GM08714 (cell line): Measurements from ENCODE around the gene TRMT10A.

ENCODE experiments used
- H3K4me3 ChIP-seq: fragments of 200-500 bp; sonication (Bioruptor generic); 2 replicates; pipeline ENCODE4 v1.5.1; 2014; ENCODE audit warnings: mild to moderate bottlenecking, low read length, inconsistent platforms
- ZNF274 ChIP-seq: IDR thresholded peaks from 2 replicates; pipeline ENCODE4 v1.6.1; 2012; ENCODE audit warnings: mild to moderate bottlenecking, low read depth, low read length

The TRMT10A gene

DNA sequence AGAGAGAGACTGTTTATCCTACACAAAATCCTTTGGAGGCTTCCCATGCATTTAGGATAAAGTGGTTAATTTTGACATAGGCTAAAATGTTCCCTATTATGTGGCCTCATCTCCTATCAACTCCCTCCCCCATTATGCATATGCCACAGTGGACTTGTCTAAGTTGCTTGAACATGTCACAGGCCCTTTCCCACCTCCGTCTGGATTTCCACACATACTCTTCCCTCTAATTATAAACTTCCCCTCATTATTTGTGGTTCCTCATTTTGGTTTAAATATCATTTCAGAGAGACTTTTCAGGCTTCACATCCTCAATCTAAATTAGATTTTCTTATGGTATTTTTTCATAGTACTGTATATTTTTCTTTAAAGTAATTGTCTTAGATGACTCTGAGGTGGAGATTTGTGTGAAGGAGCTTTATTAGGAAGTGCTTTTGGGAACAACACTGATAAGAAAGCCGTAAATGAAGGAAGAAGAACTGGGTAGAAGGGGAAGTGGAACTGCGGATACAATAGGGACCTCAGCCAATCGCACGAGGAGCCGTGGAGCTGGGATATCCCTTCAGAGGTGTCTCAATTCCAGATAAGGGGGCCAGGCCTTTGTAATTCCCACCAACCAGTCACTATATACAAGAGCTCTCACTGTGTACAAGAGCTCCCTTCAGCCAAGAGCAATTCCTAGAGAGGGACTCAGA is 45.1 kb downstream of the TRMT10A start:
- no peak for TF ChIP-seq ZNF274
- H3K4me3 ChIP-seq, result no peak overlapping the region

- no peak within 1 kb of the TSS for H3K4me3 ChIP-seq
- TF ChIP-seq ZNF274, result no peak
Measured at GRCh38 chr4:99510721-99511120, 53.1 kb downstream of the TRMT10A start, which contains the start of gene C4orf17. TSS of gene C4orf17 (plus strand) at chr4:99511021. CDS start at chr4:99513082, 2,061 bp downstream.

GRCh38 chr4:99507762-99508161 is 56.1 kb downstream of the TRMT10A start:
- no peak for TF ChIP-seq ZNF274
- no peak overlapping the region for H3K4me3 ChIP-seq

- TF ChIP-seq ZNF274, result no peak
- no peak overlapping the region for H3K4me3 ChIP-seq
Measured at GRCh38 chr4:99507349-99507748, 56.5 kb downstream of the TRMT10A start.

DNA sequence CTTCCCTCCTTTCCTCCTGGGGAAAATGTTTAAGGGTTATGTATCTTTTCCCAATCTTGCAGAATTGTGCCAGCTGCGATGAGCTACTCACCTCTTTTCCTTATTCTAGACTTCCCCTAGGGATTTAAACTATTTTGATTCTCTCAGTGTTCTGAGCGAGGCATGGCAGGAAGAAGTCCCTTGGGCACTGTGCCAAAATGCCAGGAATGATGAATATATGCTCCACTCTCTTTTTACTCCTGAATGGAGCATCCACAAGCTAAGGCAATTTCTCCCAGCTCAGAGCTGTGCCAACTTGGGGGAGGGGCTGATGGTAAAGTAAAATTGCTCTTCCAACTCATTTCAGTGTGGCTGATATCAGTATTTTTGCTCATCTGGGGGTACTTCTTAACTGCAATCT is 57.1 kb downstream of the TRMT10A start:
- no peak for TF ChIP-seq ZNF274
- no peak overlapping the region for H3K4me3 ChIP-seq

DNA sequence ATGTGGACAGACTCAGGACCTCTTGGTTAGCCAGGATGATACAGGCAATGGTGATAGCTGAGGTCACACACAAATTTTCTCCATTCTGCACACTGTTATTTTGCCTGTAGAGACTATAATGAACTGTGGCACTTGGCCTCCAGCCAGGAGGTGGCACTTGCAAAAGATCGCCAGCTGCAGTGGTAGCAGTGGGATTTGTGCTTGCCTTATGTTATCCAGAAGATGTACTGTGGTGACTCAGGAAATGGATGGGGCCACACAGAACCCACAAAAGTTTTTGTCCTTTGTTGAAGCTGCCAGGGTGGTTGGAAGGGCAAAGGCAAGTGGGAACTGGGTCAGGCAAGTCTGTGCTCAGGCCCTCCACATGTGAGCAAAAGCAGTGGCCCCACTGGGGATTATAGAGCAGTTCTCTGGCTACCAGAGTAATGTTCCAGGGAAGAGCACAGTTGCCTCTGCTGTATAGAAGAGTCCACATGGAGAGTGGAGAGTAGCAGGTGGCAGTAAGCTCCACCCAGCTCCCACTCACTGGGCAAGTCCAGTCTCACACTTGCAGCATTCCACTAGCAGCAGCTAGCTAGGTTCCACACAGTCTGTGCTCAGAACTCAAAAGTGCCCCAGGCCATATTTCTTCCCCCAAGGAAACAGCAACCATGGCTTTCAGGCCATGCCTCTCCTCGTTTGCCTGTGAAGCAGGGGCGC is 58.9 kb downstream of the TRMT10A start:
- TF ChIP-seq ZNF274, result no peak
- no peak overlapping the region for H3K4me3 ChIP-seq
